Peyer's patch (tissue), 4 donors: ENCODE data around the gene SEMA6B. TPM values are rescaled to one million over a fixed set of nuclear protein-coding genes. Genes with fewer than 3 reads are reported as not detected.
"Not testable (repeated sequence)": the region's sequence is repeated elsewhere in the genome, so short reads cannot be mapped to it uniquely, and the experiment has no call there.

Experiments
- DNase-seq, 3 donors: peaks; one replicate each; pipeline ENCODE4 v3.0.0-alpha.2; 2017 to 2019
- H3K27ac ChIP-seq, 4 donors: fragments of 200-600 bp; sonication (generic); one replicate each; pipeline ENCODE4 v1.5.1; 2016 to 2019
- H3K27me3 ChIP-seq, 2 donors: fragments of 200-600 bp; sonication (generic); one replicate each; pipeline ENCODE4 v1.5.1; 2019
- H3K36me3 ChIP-seq, 3 donors: fragments of 200-600 bp; sonication (generic); one replicate each; pipeline ENCODE4 v1.5.1; 2016 to 2019
- H3K4me1 ChIP-seq, 4 donors: fragments of 200-600 bp; sonication (generic); one replicate each; pipeline ENCODE4 v1.5.1; 2016 to 2019
- H3K4me3 ChIP-seq, 4 donors: fragments of 200-600 bp; sonication (generic); 1 replicate in 3 of 4; 2 replicates in 1 of 4; pipeline ENCODE4 v1.5.1; 2016 to 2019; ENCODE audit warnings: mild to moderate bottlenecking in 1 of 4
- H3K9me3 ChIP-seq, 4 donors: fragments of 200-600 bp; sonication (generic); one replicate each; pipeline ENCODE4 v1.5.1; 2016 to 2019; ENCODE audit warnings: mild to moderate bottlenecking in 1 of 4
- CTCF ChIP-seq, 6 experiments: fragments of 450-650 bp in 4 of 6; fragments of 200-600 bp in 2 of 6; sonication (generic) in 1 of 6; IDR thresholded peaks; one replicate each; pipeline ENCODE4 v1.5.1; 2017 to 2019; ENCODE audit warnings: antibody characterized with exemption in 6 of 6, mild to moderate bottlenecking in 3 of 6, moderate library complexity in 1 of 6
- POLR2A ChIP-seq, 2 donors: fragments of 450-650 bp; IDR thresholded peaks; one replicate each; pipeline ENCODE4 v1.5.1; 2017; ENCODE audit warnings: antibody characterized with exemption in 2 of 2, mild to moderate bottlenecking in 2 of 2, moderate library complexity in 2 of 2
- total RNA-seq, 4 donors: library from RNA; depleted of rRNA; stranded (reverse); fragments of >200 nt; gene quantifications; one replicate each; pipeline ENCODE4 v1.1.0, GENCODE V29; 2016

The SEMA6B gene
- total RNA-seq, 4 donors from 2014 or later = 1.2 to 9.9 (median 3.2) TPM

DNA sequence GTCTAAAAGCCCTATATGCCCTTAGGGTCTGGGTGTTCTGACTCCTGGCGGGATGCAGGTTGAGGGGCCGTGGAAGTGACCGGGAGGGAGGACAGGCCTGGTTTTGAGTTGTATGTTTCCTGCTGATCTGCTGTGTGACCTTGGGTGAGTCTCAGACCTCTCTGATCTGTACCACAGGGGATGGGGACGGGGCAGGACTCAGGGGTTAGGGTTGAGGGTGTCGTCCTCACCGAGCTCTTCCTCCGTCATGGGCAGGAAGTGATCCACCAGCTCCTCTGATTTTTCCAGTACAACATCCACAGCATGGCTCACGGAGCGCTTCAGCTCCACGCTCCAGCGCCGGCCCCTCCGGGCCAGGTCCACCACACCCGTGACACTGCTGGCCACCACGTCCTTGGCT, 30.6 kb downstream of the SEMA6B start:
- Histone ChIP-seq H3K36me3 (no peaks in the 10 kb centered on the region), H3K4me3 (no peak overlapping the region), H3K27me3 (no peaks in the 10 kb centered on the region), H3K4me1 (no peaks in the 10 kb centered on the region), H3K9me3 (no peaks in the 10 kb centered on the region), H3K27ac (no peak overlapping the region)
- TF ChIP-seq POLR2A (IDR thresholded peaks at IDR 0.05) (no peak), CTCF (IDR thresholded peaks at IDR 0.05) (no peak)
- DNase-seq = no peak

DNA sequence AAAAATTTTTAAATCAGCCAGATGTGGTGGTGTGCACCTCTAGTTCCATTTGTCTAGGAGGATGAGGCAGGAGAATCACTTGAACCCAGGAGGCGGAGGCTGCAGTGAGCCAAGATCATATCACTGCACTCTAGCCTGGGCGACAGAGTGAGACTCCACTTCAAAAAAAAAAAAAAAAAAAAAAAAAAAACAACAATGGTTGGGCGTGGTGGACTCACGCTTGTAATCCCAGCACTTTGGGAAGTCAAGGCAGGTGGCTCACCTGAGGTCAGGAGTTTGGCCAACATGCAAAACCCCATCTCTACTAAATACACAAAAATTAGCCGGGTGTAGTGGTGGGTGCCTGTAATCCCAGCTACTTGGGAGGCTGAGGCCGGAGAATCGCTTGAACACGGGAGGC, 32.1 kb downstream of the SEMA6B start:
- not testable (repeated sequence) for H3K4me1 ChIP-seq, H3K27ac ChIP-seq, H3K4me3 ChIP-seq, DNase-seq, H3K9me3 ChIP-seq, H3K36me3 ChIP-seq, H3K27me3 ChIP-seq

GRCh38 chr19:4525563-4526002, 33.9 kb downstream of the SEMA6B start:
- H3K9me3 ChIP-seq = no peaks in the 10 kb centered on the region
- DNase-seq = no peak
- H3K4me3 ChIP-seq = no peak overlapping the region
- H3K27ac ChIP-seq = no peak overlapping the region
- no peaks in the 10 kb centered on the region for H3K36me3 ChIP-seq
- TF ChIP-seq CTCF (IDR thresholded peaks at IDR 0.05) (no peak), POLR2A (IDR thresholded peaks at IDR 0.05) (no peak)
- H3K4me1 ChIP-seq = no peaks in the 10 kb centered on the region
- H3K27me3 ChIP-seq = no peaks in the 10 kb centered on the region

- Histone ChIP-seq H3K9me3 (no peaks in the 10 kb centered on the region), H3K27me3 (no peaks in the 10 kb centered on the region), H3K36me3 (no peaks in the 10 kb centered on the region), H3K27ac (no peak overlapping the region), H3K4me1 (no peaks in the 10 kb centered on the region), H3K4me3 (no peak overlapping the region)
- DNase-seq = peak; percentile 59 to 81 (median 72)
- TF ChIP-seq POLR2A (IDR thresholded peaks at IDR 0.05) = no peak
- peak; percentile 28 to 69 (median 48) for TF ChIP-seq CTCF (IDR thresholded peaks at IDR 0.05)
Observed at GRCh38 chr19:4524808-4525562, 34.5 kb downstream of the SEMA6B start.

DNA sequence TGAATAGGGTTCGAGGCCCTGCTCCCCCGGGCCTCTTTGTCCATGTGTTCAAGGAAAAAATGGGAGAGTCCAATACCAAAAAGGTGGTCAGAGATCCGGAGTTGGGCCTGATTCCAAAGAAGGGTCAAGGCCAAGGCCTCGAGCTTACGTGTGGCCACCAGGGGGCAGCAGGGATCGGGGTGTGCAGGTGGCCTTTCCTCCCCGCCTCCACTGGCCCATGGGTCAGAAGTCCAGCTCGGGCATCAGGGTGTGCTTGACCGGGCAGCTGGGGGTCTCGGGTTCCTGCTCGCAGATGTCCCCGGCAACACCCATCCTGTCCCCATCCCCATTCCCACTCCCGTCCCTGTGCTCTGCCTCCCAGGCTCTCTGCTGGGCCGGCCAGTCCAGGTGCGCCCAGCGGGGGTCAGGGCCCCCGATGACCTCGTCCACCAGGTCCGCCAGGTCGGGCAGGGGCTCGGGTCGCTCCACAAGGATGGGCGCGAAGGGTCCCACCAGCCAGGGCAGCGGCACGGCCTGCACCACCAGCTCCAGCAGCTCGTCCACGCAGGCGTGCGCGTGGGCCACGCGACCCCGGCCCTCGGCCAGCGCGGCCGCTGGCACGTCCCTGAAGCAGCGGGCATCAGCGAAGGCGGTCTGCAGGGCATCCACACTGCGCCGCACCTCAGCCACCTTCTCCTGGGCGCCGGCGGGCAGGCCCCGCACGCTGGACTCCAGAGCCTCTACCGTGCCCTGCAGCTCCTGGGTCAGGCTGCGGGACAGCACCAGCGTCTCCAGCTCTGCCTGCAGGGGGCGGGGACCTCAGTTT, 36.0 kb downstream of the SEMA6B start:
- DNase-seq = peak; percentile 25 to 72 (median 62)
- H3K9me3 ChIP-seq = no peaks in the 10 kb centered on the region
- no peak for TF ChIP-seq POLR2A (IDR thresholded peaks at IDR 0.05)
- peak in 4 of 6 experiments; percentile 45 to 57 (median 52) for TF ChIP-seq CTCF (IDR thresholded peaks at IDR 0.05)
- H3K4me3 ChIP-seq = no peak overlapping the region
- H3K4me1 ChIP-seq = peaks cover 0 to 7% (median 0%) of the 10 kb centered on the region in 4 donors
- H3K27me3 ChIP-seq = no peaks in the 10 kb centered on the region
- no peak overlapping the region for H3K27ac ChIP-seq
- no peaks in the 10 kb centered on the region for H3K36me3 ChIP-seq
